Ishikawa (cell line): ENCODE data around the gene DBN1.

Experiments used
- CEBPB ChIP-seq: IDR thresholded peaks from 2 replicates; pipeline ENCODE4 v1.6.1; 2012
- CREB1 ChIP-seq: IDR thresholded peaks from 2 replicates; pipeline ENCODE4 v1.6.1; 2012; ENCODE audit warnings: low read depth
- EGR1 ChIP-seq: IDR thresholded peaks from 2 replicates; pipeline ENCODE4 v1.6.1; 2012
- EP300 ChIP-seq: IDR thresholded peaks from 2 replicates; pipeline ENCODE4 v1.6.1; 2012; ENCODE audit warnings: borderline replicate concordance
- NFIC ChIP-seq: IDR thresholded peaks from 2 replicates; pipeline ENCODE4 v1.6.1; 2012
- TAF1 ChIP-seq: IDR thresholded peaks from 2 replicates; pipeline ENCODE4 v1.6.1; 2012; ENCODE audit warnings: low read depth, mild to moderate bottlenecking
- TCF12 ChIP-seq: IDR thresholded peaks from 2 replicates; pipeline ENCODE4 v1.6.1; 2012; ENCODE audit warnings: low read depth
- YY1 ChIP-seq: IDR thresholded peaks from 2 replicates; pipeline ENCODE4 v1.6.1; 2012; ENCODE audit warnings: low read depth
- TF ChIP-seq, protein P1 (sequence below): IDR thresholded peaks from 2 replicates; pipeline ENCODE4 v1.6.1; 2012
- TF ChIP-seq, protein P2 (sequence below): IDR thresholded peaks from 2 replicates; pipeline ENCODE4 v1.6.1; 2012
- TF ChIP-seq, protein P3 (sequence below): IDR thresholded peaks from 2 replicates; pipeline ENCODE4 v1.6.1; 2012; ENCODE audit warnings: low read depth, mild to moderate bottlenecking

DNA sequence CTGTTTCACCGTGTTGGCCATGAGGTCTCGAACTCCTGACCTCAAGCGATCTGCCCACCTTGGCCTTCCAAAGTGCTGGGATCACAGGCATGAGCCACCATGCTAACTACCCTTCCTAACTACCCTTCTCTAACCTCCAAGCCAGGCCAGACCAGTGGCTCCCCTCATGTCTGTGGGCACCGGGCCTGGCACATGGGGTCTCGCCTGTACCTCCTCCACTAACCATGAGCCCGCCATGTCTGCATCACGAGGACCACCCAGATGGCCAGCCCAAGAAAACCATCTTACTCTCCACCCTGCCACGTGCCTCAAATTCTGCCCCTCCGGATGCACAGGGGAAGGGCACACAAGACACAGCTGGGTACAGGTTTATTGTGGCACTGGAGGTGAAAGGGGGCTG lies 9.6 kb upstream of the DBN1 start:
- TF ChIP-seq TAF1: no peak
- TF ChIP-seq, protein P1, sequence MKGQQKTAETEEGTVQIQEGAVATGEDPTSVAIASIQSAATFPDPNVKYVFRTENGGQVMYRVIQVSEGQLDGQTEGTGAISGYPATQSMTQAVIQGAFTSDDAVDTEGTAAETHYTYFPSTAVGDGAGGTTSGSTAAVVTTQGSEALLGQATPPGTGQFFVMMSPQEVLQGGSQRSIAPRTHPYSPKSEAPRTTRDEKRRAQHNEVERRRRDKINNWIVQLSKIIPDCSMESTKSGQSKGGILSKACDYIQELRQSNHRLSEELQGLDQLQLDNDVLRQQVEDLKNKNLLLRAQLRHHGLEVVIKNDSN: no peak
- no peak for TF ChIP-seq EGR1
- TF ChIP-seq EP300: no peak
- TF ChIP-seq, protein P2, sequence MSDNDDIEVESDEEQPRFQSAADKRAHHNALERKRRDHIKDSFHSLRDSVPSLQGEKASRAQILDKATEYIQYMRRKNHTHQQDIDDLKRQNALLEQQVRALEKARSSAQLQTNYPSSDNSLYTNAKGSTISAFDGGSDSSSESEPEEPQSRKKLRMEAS: no peak
- TF ChIP-seq CEBPB: no peak
- TF ChIP-seq NFIC: no peak
- TF ChIP-seq YY1: no peak
- TF ChIP-seq CREB1: no peak
- TF ChIP-seq, protein P3, sequence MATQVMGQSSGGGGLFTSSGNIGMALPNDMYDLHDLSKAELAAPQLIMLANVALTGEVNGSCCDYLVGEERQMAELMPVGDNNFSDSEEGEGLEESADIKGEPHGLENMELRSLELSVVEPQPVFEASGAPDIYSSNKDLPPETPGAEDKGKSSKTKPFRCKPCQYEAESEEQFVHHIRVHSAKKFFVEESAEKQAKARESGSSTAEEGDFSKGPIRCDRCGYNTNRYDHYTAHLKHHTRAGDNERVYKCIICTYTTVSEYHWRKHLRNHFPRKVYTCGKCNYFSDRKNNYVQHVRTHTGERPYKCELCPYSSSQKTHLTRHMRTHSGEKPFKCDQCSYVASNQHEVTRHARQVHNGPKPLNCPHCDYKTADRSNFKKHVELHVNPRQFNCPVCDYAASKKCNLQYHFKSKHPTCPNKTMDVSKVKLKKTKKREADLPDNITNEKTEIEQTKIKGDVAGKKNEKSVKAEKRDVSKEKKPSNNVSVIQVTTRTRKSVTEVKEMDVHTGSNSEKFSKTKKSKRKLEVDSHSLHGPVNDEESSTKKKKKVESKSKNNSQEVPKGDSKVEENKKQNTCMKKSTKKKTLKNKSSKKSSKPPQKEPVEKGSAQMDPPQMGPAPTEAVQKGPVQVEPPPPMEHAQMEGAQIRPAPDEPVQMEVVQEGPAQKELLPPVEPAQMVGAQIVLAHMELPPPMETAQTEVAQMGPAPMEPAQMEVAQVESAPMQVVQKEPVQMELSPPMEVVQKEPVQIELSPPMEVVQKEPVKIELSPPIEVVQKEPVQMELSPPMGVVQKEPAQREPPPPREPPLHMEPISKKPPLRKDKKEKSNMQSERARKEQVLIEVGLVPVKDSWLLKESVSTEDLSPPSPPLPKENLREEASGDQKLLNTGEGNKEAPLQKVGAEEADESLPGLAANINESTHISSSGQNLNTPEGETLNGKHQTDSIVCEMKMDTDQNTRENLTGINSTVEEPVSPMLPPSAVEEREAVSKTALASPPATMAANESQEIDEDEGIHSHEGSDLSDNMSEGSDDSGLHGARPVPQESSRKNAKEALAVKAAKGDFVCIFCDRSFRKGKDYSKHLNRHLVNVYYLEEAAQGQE: no peak
- TF ChIP-seq TCF12: no peak
